AG10803 (cell line): ENCODE data around the gene SLMAP.

Experiments used
- DNase-seq: peaks from one replicate; pipeline ENCODE4 v3.0.0; 2010; ENCODE audit warnings: low read depth
- H3K4me3 ChIP-seq: 2 replicates; pipeline ENCODE4 v1.5.1; 2011; ENCODE audit warnings: mild to moderate bottlenecking, low read length, control low read depth
- CTCF ChIP-seq: conservative IDR thresholded peaks from 2 replicates; pipeline ENCODE4 v1.5.1; 2011; ENCODE audit warnings: mild to moderate bottlenecking, low read length, control low read depth, inconsistent platforms

Gene SLMAP

GRCh38 chr3:57896031-57896430 is 139.9 kb downstream of the SLMAP start:
- no peak for DNase-seq
- TF ChIP-seq CTCF = no peak
- no peak overlapping the region for H3K4me3 ChIP-seq

GRCh38 chr3:57896691-57897090 is 140.6 kb downstream of the SLMAP start:
- TF ChIP-seq CTCF = no peak
- no peak for DNase-seq
- H3K4me3 ChIP-seq = no peak overlapping the region

DNA sequence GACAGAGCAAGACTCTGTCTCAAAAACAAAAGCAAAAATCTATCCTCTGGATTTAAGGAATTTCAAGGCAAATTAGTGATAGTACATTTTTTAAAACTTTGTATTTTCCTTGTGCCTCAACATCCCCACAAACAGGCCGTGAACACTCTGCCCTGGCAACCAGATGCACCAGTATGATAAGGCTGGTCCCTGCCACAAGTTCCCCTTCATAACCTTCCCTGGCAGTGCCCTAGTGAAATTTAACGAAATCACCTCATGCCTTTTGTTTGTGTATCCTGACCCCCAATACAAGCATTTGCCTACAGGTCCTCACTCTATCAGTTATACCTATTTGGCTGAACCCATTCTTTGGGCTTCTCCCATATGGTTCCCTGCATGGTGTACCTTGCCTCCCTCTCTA is 144.7 kb downstream of the SLMAP start:
- no peak overlapping the region for H3K4me3 ChIP-seq

DNA sequence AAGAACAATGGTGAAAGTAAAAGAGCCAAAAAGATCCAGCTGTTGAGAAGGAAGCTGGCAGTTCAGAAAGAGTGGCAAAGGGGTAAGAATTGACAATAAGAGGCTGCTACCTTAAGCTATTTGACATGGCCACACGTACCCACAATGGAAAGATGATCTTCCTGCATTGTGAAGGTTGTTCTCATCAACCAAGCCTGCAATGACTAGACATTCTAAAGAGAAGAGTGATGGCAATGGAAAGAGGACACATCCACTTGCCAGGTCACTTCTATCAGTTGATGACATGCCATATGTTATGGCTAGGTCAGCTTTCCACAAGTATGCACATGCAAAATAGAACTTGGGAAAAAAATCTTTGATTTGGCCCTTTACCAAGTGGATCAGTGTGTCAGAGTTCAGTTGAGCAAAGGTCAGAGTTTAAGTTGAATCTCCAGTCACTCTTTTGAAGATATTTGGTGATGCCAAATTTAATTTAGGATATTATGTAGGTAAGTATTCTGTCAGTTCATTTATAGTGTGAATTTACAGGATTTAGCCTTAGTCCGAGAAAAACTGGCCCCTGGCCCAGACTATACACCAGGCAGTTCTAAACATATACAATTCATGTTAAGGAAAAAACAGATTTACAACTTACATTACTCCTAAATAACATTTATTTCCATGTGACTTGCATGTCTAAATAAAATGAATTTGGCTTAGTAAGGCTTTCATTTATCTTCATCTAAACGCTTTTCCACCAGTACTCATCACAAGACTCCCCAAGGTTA is 147.2 kb downstream of the SLMAP start:
- DNase-seq = no peak
- no peak overlapping the region for H3K4me3 ChIP-seq
- no peak for TF ChIP-seq CTCF

More for the DNA sequence above, 144.7 kb downstream of the SLMAP start:
- TF ChIP-seq CTCF = no peak
- DNase-seq = no peak

GRCh38 chr3:57910990-57911389 is 154.9 kb downstream of the SLMAP start:
- DNase-seq = no peak
- H3K4me3 ChIP-seq = no peak overlapping the region
- TF ChIP-seq CTCF = peak; percentile 29

GRCh38 chr3:57911593-57911992 is 155.5 kb downstream of the SLMAP start:
- no peak for TF ChIP-seq CTCF
- no peak for DNase-seq
- no peak overlapping the region for H3K4me3 ChIP-seq

DNA sequence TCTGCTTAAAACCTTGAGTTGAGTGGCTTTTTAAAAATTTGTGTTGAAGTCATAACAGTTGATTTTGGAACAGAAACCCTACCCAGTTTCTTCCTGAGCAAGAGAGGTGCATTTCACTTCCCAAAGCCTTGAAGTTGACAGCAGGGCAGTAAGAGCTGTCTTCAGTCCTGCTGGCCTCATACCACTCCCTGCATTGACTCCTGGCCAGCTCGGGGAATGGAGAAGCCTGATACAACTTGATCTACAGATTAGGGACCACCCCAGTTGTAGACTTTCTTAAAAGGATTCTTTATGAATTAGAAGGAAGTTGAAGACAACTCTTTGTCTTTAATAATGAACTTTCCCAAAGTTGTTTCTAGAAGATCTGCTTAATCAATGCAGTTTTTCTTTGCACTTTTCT is 161.5 kb downstream of the SLMAP start:
- TF ChIP-seq CTCF = no peak
- peak; percentile 20 for DNase-seq
- H3K4me3 ChIP-seq = no peak overlapping the region
